Naive thymus-derived CD4-positive, alpha-beta T cell (primary cell): ENCODE measurements around the gene HMGCLL1. TPM values are rescaled to one million over a fixed set of nuclear protein-coding genes. Genes with fewer than 3 reads are reported as not detected.

Experiments used
- ATAC-seq: fragments of 150-1000 bp; cut with Tn5 transposase; 2 replicates; pipeline ENCODE4 v1.10.0; 2021; ENCODE audit warnings: mild to moderate bottlenecking, moderate library complexity
- CTCF ChIA-PET: fragments of 350-600 bp; sonication (Branson Sonifier 250); formaldehyde crosslinking; loops from one replicate; lab custom pipeline; 2021; ENCODE audit warnings: antibody characterized with exemption; lab: Charles Lee
- POLR2A ChIA-PET: fragments of 350-600 bp; sonication (Branson Sonifier 250); formaldehyde crosslinking; loops from one replicate; lab custom pipeline; 2021; ENCODE audit warnings: antibody characterized with exemption, inconsistent platforms; lab: Charles Lee
- DNase-seq, 9 donors: peaks; one replicate each; pipeline versions ENCODE4 v3.0.0 to v3.0.0-alpha.2; 2020 to 2022; ENCODE audit warnings: mixed read lengths in 1 of 9
- H3K27ac ChIP-seq: one replicate; pipeline ENCODE4 v1.7.0; 2013; ENCODE audit warnings: mild to moderate bottlenecking, low read depth, low read length, moderate library complexity
- H3K27me3 ChIP-seq, 2 donors: one replicate each; pipeline ENCODE4 v1.7.0; 2013; ENCODE audit warnings: low read length in 2 of 2, mild to moderate bottlenecking in 2 of 2, moderate library complexity in 2 of 2; ENCODE audit not compliant: control insufficient read depth in 2 of 2, insufficient read depth in 2 of 2
- H3K36me3 ChIP-seq, 3 experiments: 1 replicate in 2 of 3; 2 replicates in 1 of 3; pipeline ENCODE4 v1.7.0; 2013; ENCODE audit warnings: low read length in 3 of 3, mild to moderate bottlenecking in 3 of 3, moderate library complexity in 1 of 3; ENCODE audit not compliant: insufficient read depth in 3 of 3, control insufficient read depth in 2 of 3
- H3K4me1 ChIP-seq, 2 donors: one replicate each; pipeline ENCODE4 v1.7.0; 2013; ENCODE audit warnings: low read length in 2 of 2, mild to moderate bottlenecking in 2 of 2, moderate library complexity in 1 of 2; ENCODE audit not compliant: control insufficient read depth in 2 of 2, insufficient read depth in 2 of 2
- H3K4me3 ChIP-seq: 2 replicates; pipeline ENCODE4 v1.7.0; 2013; ENCODE audit warnings: mild to moderate bottlenecking, low read length
- H3K9me3 ChIP-seq, 3 experiments: 1 replicate in 2 of 3; 2 replicates in 1 of 3; pipeline ENCODE4 v1.7.0; 2013; ENCODE audit warnings: low read length in 3 of 3; ENCODE audit not compliant: control insufficient read depth in 2 of 3
- H3K27ac Mint-ChIP-seq, 9 donors: one replicate each; pipeline ENCODE4 v1.8.0; 2020 to 2022; ENCODE audit warnings: mixed read lengths in 9 of 9, mild to moderate bottlenecking in 8 of 9, moderate library complexity in 5 of 9, inconsistent platforms in 2 of 9
- H3K27me3 Mint-ChIP-seq, 5 donors: one replicate each; pipeline ENCODE4 v1.8.0; 2021 to 2022; ENCODE audit warnings: mixed read lengths in 5 of 5, mild to moderate bottlenecking in 1 of 5
- H3K36me3 Mint-ChIP-seq, 5 donors: one replicate each; pipeline ENCODE4 v1.8.0; 2020 to 2022; ENCODE audit warnings: mixed read lengths in 5 of 5, mild to moderate bottlenecking in 3 of 5, inconsistent platforms in 1 of 5
- H3K4me1 Mint-ChIP-seq, 7 donors: one replicate each; pipeline ENCODE4 v1.8.0; 2020 to 2022; ENCODE audit warnings: mixed read lengths in 7 of 7, mild to moderate bottlenecking in 3 of 7, inconsistent platforms in 1 of 7
- H3K4me3 Mint-ChIP-seq, 10 donors: one replicate each; pipeline ENCODE4 v1.8.0; 2020 to 2022; ENCODE audit warnings: mild to moderate bottlenecking in 10 of 10, mixed read lengths in 10 of 10, moderate library complexity in 6 of 10, inconsistent platforms in 2 of 10
- H3K9me3 Mint-ChIP-seq, 11 donors: one replicate each; pipeline ENCODE4 v1.8.0; 2020 to 2022; ENCODE audit warnings: mixed read lengths in 11 of 11, mild to moderate bottlenecking in 4 of 11, inconsistent platforms in 1 of 11, moderate library complexity in 1 of 11
- intact Hi-C, 2 donors: fragments of 100-400 bp; cut with micrococcal nuclease; formaldehyde crosslinking; loops; one replicate each; pipeline ENCODE4 v1.15.1; 2023
- polyA plus RNA-seq, 2 donors: library from polyadenylated mRNA; unstranded; fragments of 300-500 nt; fragmentation: Illumina TruSeq; gene quantifications; one replicate each; pipeline ENCODE4 v1.2.3, GENCODE V29; 2021
- total RNA-seq, 6 experiments: library from RNA in 5 of 6; stranded (reverse) in 5 of 6; gene quantifications; 1 replicate in 5 of 6; 2 replicates in 1 of 6; pipeline ENCODE4 v1.2.3 and lab custom pipeline; 2021 to 2026

HMGCLL1 gene
- total and polyA plus RNA-seq, 7 experiments from 2014 or later, result not detected

- no peaks in the 10 kb centered on the region for H3K27me3 Mint-ChIP-seq
- no peak overlapping the region for H3K27ac ChIP-seq
- no peak for ATAC-seq
These were observed 5.8 kb upstream of the HMGCLL1 start for GRCh38 chr6:55584654-55585354.

DNA sequence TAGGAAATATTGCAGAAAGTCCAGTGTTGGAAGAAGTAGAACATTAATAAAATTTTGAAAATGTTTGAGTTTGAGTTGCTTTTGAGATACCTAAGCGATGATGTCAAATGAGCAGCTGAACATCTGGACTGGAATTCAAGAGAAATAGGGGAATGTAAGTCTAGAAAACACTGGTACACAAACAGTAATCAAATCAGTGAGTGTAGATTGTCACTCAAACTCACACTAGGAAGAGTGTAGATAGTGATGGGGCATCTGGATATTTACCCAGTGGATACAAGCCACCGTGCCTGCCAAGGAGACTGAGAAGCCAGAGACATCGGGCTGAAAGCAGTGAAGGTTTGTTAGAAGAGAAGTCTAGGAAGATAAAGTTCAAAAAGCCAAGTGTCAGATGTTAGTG, 2.2 kb downstream of the HMGCLL1 start:
- no peak for ATAC-seq
- Mint-ChIP-seq H3K4me3 (no peak overlapping the region), H3K36me3 (peaks cover 0 to 5% (median 0%) of the 10 kb centered on the region in 5 donors), H3K9me3 (peaks cover 0 to 26% (median 8%) of the 10 kb centered on the region in 11 donors), H3K27me3 (peaks cover 0 to 9% (median 5%) of the 10 kb centered on the region in 5 donors), H3K4me1 (peaks cover 0 to 2% (median 0%) of the 10 kb centered on the region in 7 donors), H3K27ac (no peak overlapping the region)
- no peaks in the 10 kb centered on the region for H3K27me3 ChIP-seq
- POLR2A ChIA-PET, result no interaction called here
- H3K36me3 ChIP-seq, result no peaks in the 10 kb centered on the region
- DNase-seq, result no peak
- CTCF ChIA-PET, result no interaction called here
- no peaks in the 10 kb centered on the region for H3K9me3 ChIP-seq
- intact Hi-C loops, result no loop called here
- no peaks in the 10 kb centered on the region for H3K4me1 ChIP-seq
- H3K4me3 ChIP-seq, result no peak overlapping the region
- no peak overlapping the region for H3K27ac ChIP-seq

More at GRCh38 chr6:55584654-55585354, 5.8 kb upstream of the HMGCLL1 start:
- Mint-ChIP-seq H3K27ac (no peak overlapping the region), H3K4me3 (no peak overlapping the region), H3K9me3 (peaks cover 0 to 17% (median 6%) of the 10 kb centered on the region in 11 donors), H3K4me1 (no peaks in the 10 kb centered on the region), H3K36me3 (no peaks in the 10 kb centered on the region)
- intact Hi-C loops, result no loop called here
- POLR2A ChIA-PET, result no interaction called here
- Histone ChIP-seq H3K9me3 (no peaks in the 10 kb centered on the region), H3K4me1 (no peaks in the 10 kb centered on the region), H3K36me3 (no peaks in the 10 kb centered on the region), H3K27me3 (no peaks in the 10 kb centered on the region), H3K4me3 (no peak overlapping the region)
- CTCF ChIA-PET, result no interaction called here
- DNase-seq, result no peak

DNA sequence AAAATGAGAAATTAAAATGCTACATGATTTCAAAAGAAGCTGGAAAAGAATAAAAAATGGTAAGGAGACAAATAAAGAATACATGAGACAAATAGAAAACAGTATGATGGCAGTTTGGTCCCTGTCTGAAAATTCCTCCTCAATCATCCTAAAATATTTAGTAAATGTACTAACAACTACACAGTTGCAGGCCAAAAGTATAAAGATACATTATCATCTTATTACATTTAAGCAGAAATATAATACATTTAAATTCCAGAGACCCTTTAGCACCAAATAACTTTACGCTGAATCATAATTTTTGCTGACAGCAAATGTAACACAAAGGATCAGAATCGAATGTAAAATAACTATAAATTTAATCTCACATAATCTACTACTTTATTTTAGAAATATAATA, 4.4 kb downstream of the HMGCLL1 start:
- ChIA-PET POLR2A (no interaction called here), CTCF (no interaction called here)
- Histone ChIP-seq H3K4me3 (no peak overlapping the region), H3K4me1 (no peaks in the 10 kb centered on the region), H3K36me3 (no peaks in the 10 kb centered on the region), H3K27me3 (no peaks in the 10 kb centered on the region), H3K9me3 (no peaks in the 10 kb centered on the region), H3K27ac (no peak overlapping the region)
- no peak for DNase-seq
- Mint-ChIP-seq H3K27ac (no peak overlapping the region), H3K36me3 (peaks cover 0 to 5% (median 0%) of the 10 kb centered on the region in 5 donors), H3K9me3 (peaks cover 0 to 28% (median 9%) of the 10 kb centered on the region in 11 donors), H3K27me3 (peaks cover 0 to 9% (median 5%) of the 10 kb centered on the region in 5 donors), H3K4me3 (no peak overlapping the region), H3K4me1 (peaks cover 0 to 2% (median 0%) of the 10 kb centered on the region in 7 donors)
- intact Hi-C loops, result no loop called here
- no peak for ATAC-seq

DNA sequence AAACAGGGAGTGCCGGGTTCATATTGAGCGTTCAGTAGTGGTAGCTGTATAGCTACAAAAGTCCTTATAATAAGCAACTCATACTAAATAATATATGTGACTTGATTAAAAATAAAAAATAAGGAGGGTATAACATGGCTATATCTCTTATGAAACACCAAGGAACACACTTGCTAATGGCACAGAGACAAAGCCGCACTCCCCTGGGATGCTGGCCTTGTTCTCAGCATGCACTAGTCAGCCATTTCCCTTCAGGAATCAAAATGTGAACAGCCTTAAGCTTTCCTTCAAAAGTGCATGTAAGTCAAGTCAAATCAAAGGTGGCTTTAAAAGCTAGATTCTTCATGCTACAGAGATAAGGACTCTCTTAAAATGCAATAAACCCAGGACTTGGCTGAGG, 9.4 kb downstream of the HMGCLL1 start:
- POLR2A ChIA-PET, result no interaction called here
- no peak for DNase-seq
- Mint-ChIP-seq H3K27ac (no peak overlapping the region), H3K27me3 (no peaks in the 10 kb centered on the region), H3K4me1 (no peaks in the 10 kb centered on the region), H3K4me3 (no peak overlapping the region), H3K9me3 (peaks cover 0 to 34% (median 7%) of the 10 kb centered on the region in 11 donors), H3K36me3 (no peaks in the 10 kb centered on the region)
- intact Hi-C loops, result no loop called here
- no peak for ATAC-seq
- CTCF ChIA-PET, result interaction anchor here (0.7 kb wide), 1 partner anchor 28 kb away, joined by 3 read pairs; no protein-coding TSS in a partner anchor
- no peak overlapping the region for H3K4me3 ChIP-seq
- H3K27ac ChIP-seq, result no peak overlapping the region
- H3K36me3 ChIP-seq, result no peaks in the 10 kb centered on the region
- H3K9me3 ChIP-seq, result no peaks in the 10 kb centered on the region
- no peaks in the 10 kb centered on the region for H3K27me3 ChIP-seq
- H3K4me1 ChIP-seq, result no peaks in the 10 kb centered on the region

DNA sequence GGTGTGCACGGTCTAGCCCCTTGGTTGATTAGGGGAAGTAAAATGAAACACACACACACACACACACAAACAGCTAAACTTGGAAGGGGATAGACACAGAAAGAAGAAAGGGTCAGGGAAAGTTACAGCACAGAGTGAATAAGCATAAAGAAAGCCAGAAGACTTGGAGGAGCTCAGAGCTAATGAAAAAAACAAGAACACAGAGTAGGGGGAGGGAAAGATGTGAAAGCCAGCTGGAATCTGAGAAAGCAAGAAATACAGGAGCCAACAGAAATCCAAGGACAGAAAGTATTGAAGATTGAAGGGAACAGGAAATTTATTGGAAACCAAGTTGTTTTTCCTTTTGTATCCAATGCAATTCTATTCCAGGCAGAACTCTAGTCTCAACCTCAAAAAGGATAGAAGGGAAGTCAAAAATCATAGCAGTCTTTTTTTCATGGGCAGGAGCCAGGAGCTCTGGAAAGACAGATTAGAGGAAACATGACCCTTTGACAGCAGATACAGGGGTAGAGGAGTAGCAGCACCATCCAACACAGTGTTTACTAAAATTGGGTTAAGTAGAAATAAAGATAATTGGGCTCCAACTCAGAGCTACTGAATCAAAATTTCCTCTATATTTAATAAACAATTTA, 10.1 kb downstream of the HMGCLL1 start:
- ChIA-PET CTCF (interaction anchor here (0.7 to 2.0 kb wide), 2 partner anchors 10 to 29 kb away, joined by 3 to 6 read pairs; no protein-coding TSS in a partner anchor), POLR2A (no interaction called here)
- H3K36me3 Mint-ChIP-seq, result no peaks in the 10 kb centered on the region
- intact Hi-C loops, result no loop called here
- ATAC-seq (no peak), DNase-seq (no peak)
- H3K4me1 Mint-ChIP-seq, result no peaks in the 10 kb centered on the region
- no peak overlapping the region for H3K4me3 Mint-ChIP-seq
- H3K27me3 ChIP-seq, result no peaks in the 10 kb centered on the region
- H3K4me3 ChIP-seq, result no peak overlapping the region
- no peaks in the 10 kb centered on the region for H3K36me3 ChIP-seq
- no peak overlapping the region for H3K27ac ChIP-seq
- H3K27me3 Mint-ChIP-seq, result no peaks in the 10 kb centered on the region
- H3K4me1 ChIP-seq, result no peaks in the 10 kb centered on the region
- H3K9me3 ChIP-seq, result no peaks in the 10 kb centered on the region
- H3K9me3 Mint-ChIP-seq, result peaks cover 0 to 34% (median 7%) of the 10 kb centered on the region in 11 donors
- no peak overlapping the region for H3K27ac Mint-ChIP-seq

DNA sequence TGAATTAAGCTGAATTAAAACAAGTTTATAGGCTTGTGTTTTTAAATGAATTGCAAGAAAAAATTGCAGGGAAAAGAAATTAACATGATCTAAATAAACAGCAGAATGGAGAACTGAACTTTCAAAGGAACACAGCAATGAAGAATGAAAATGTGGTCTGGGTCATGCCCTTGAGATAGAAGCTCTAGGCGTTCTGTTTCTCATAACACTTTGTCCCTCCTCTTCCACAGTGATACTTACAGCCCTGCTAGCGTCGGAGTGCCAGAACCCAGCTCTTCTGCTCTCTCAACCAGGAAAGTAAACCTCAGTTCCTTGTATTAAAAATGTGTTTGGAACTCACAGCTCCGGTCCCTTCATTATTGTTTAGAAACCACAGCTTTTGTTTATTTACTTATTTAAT, 11.4 kb downstream of the HMGCLL1 start:
- Histone ChIP-seq H3K27ac (no peak overlapping the region), H3K27me3 (no peaks in the 10 kb centered on the region), H3K4me1 (no peaks in the 10 kb centered on the region), H3K4me3 (no peak overlapping the region), H3K36me3 (no peaks in the 10 kb centered on the region), H3K9me3 (no peaks in the 10 kb centered on the region)
- intact Hi-C loops, result no loop called here
- ChIA-PET POLR2A (no interaction called here), CTCF (interaction anchor here (2.0 kb wide), 1 partner anchor 9 kb away, joined by 6 read pairs; no protein-coding TSS in a partner anchor)
- no peak overlapping the region for H3K27ac Mint-ChIP-seq
- H3K4me3 Mint-ChIP-seq, result no peak overlapping the region
- no peaks in the 10 kb centered on the region for H3K4me1 Mint-ChIP-seq
- no peaks in the 10 kb centered on the region for H3K27me3 Mint-ChIP-seq
- no peaks in the 10 kb centered on the region for H3K36me3 Mint-ChIP-seq
- DNase-seq (no peak), ATAC-seq (no peak)
- H3K9me3 Mint-ChIP-seq, result peaks cover 0 to 22% (median 5%) of the 10 kb centered on the region in 11 donors
